SU-DHL-6 (cell line): ENCODE measurements around the gene KISS1R.
A peak's percentile ranks its signal among the peaks of the same experiment; 100 is the strongest.

Source experiments
- H2AFZ ChIP-seq: fragments of 200-600 bp; sonication (generic); 2 replicates; pipeline ENCODE4 v1.6.1; 2014; ENCODE audit warnings: low read depth, mild to moderate bottlenecking, moderate library complexity, mixed read lengths, antibody characterized with exemption, low read length; ENCODE audit not compliant: severe bottlenecking
- H3F3A ChIP-seq: fragments of 200-600 bp; shearing (Covaris generic); 2 replicates; pipeline ENCODE4 v1.6.0; 2016; ENCODE audit warnings: antibody characterized with exemption, mild to moderate bottlenecking; ENCODE audit not compliant: insufficient read depth
- H3K27ac ChIP-seq: fragments of 200-600 bp; sonication (generic); 2 replicates; pipeline ENCODE4 v1.5.1; 2016; ENCODE audit warnings: low read depth, mild to moderate bottlenecking, low read length, moderate library complexity, mixed read lengths
- H3K27me3 ChIP-seq: fragments of 200-600 bp; sonication (generic), shearing (Covaris generic); 2 replicates; pipeline ENCODE4 v1.6.0; 2014; ENCODE audit warnings: mild to moderate bottlenecking, low read length
- H3K36me3 ChIP-seq: fragments of 200-600 bp; sonication (generic); 2 replicates; pipeline ENCODE4 v1.6.1; 2014; ENCODE audit warnings: mild to moderate bottlenecking, low read length, mixed read lengths
- H3K4me2 ChIP-seq: fragments of 300-600, 200-600 bp; shearing (Covaris generic), sonication (generic); 2 replicates; pipeline ENCODE4 v1.6.0; 2014; ENCODE audit warnings: low read length, low read depth, mild to moderate bottlenecking; ENCODE audit not compliant: poor library complexity, severe bottlenecking
- H3K4me3 ChIP-seq: fragments of 200-600 bp; sonication (generic); 2 replicates; pipeline ENCODE4 v1.5.1; 2014; ENCODE audit warnings: antibody characterized with exemption, low read length, mild to moderate bottlenecking, mixed read lengths; ENCODE audit not compliant: insufficient read depth, poor library complexity, severe bottlenecking
- H3K79me2 ChIP-seq: fragments of 200-600 bp; sonication (generic); 2 replicates; pipeline ENCODE4 v1.6.1; 2014; ENCODE audit warnings: mild to moderate bottlenecking, low read length, moderate library complexity; ENCODE audit not compliant: insufficient read depth
- H3K9ac ChIP-seq: fragments of 200-600 bp; sonication (generic); 2 replicates; pipeline ENCODE4 v1.7.0; 2014; ENCODE audit warnings: mild to moderate bottlenecking, low read length
- H3K9me2 ChIP-seq: fragments of 200-600 bp; sonication (generic); replicated peaks from 2 replicates; pipeline ENCODE4 v1.6.1; 2014; ENCODE audit warnings: low read length; ENCODE audit not compliant: insufficient read depth
- H3K9me3 ChIP-seq: fragments of 200-600 bp; sonication (generic); 2 replicates; pipeline ENCODE4 v1.6.1; 2014; ENCODE audit warnings: low read length, mixed read lengths; ENCODE audit not compliant: insufficient read depth
- H4K20me1 ChIP-seq: fragments of 200-600 bp; sonication (generic); 2 replicates; pipeline ENCODE4 v1.6.1; 2014; ENCODE audit warnings: low read depth, mild to moderate bottlenecking, antibody characterized with exemption, low read length, moderate library complexity, mixed read lengths
- CTCF ChIP-seq: fragments of 200-600 bp; sonication (generic); IDR thresholded peaks from one replicate; pipeline ENCODE4 v1.5.1; 2017; ENCODE audit warnings: antibody characterized with exemption, mild to moderate bottlenecking, low read length, moderate library complexity; ENCODE audit not compliant: insufficient read depth, poor library complexity, severe bottlenecking
- EZH2phosphoT487 ChIP-seq: fragments of 200-600 bp; sonication (generic), shearing (Covaris generic); conservative IDR thresholded peaks from 2 replicates; pipeline ENCODE4 v1.6.1; 2018; ENCODE audit warnings: mild to moderate bottlenecking, antibody characterized with exemption, low read length, moderate library complexity, mixed read lengths

The KISS1R gene

GRCh38 chr19:919199-920050, 2.3 kb downstream of the KISS1R start:
- no peaks in the 10 kb centered on the region for H3K36me3 ChIP-seq
- no peaks in the 10 kb centered on the region for H3K9me3 ChIP-seq
- peaks cover 4% of the 10 kb centered on the region; the same call in 1 of the 2 replicates for H3F3A ChIP-seq
- H3K4me3 ChIP-seq, result no peak overlapping the region
- no peaks in the 10 kb centered on the region for H3K9me2 ChIP-seq
- H3K9ac ChIP-seq, result no peak overlapping the region
- H2AFZ ChIP-seq, result no peak overlapping the region
- H3K27me3 ChIP-seq, result no peaks in the 10 kb centered on the region
- H3K79me2 ChIP-seq, result no peaks in the 10 kb centered on the region
- H3K27ac ChIP-seq, result no peak overlapping the region
- peak overlapping the region; percentile 36 for H3K4me2 ChIP-seq
- H4K20me1 ChIP-seq, result no peaks in the 10 kb centered on the region
- no peak for TF ChIP-seq CTCF
- TF ChIP-seq EZH2phosphoT487, result peak; percentile 93; the same call in 1 of the 2 replicates

GRCh38 chr19:920051-920864, 3.1 kb downstream of the KISS1R start:
- Histone ChIP-seq H3K9me2 (no peaks in the 10 kb centered on the region), H3K4me2 (peak overlapping the region; percentile 36), H3K9me3 (no peaks in the 10 kb centered on the region), H3K4me3 (no peak overlapping the region), H2AFZ (no peak overlapping the region), H3K79me2 (no peaks in the 10 kb centered on the region), H3F3A (peaks cover 4% of the 10 kb centered on the region; the same call in 1 of the 2 replicates), H4K20me1 (no peaks in the 10 kb centered on the region), H3K9ac (no peak overlapping the region), H3K36me3 (no peaks in the 10 kb centered on the region), H3K27me3 (no peaks in the 10 kb centered on the region), H3K27ac (no peak overlapping the region)
- TF ChIP-seq EZH2phosphoT487 (no peak; the same call in 1 of the 2 replicates), CTCF (no peak)

GRCh38 chr19:924553-925086, 7.5 kb downstream of the KISS1R start:
- Histone ChIP-seq H3K27ac (no peak overlapping the region), H3K9me3 (no peaks in the 10 kb centered on the region), H3K4me2 (peak overlapping the region; percentile 94), H3K27me3 (no peaks in the 10 kb centered on the region), H3F3A (peaks cover 4% of the 10 kb centered on the region; the same call in 1 of the 2 replicates), H3K9ac (peak overlapping the region; percentile 60), H3K4me3 (peak overlapping the region; percentile 61), H2AFZ (peak overlapping the region; percentile 80), H3K36me3 (no peaks in the 10 kb centered on the region), H3K9me2 (no peaks in the 10 kb centered on the region), H3K79me2 (no peaks in the 10 kb centered on the region), H4K20me1 (no peaks in the 10 kb centered on the region)
- TF ChIP-seq EZH2phosphoT487, result no peak
- TF ChIP-seq CTCF, result no peak
